ENCODE data around the gene SOX9.

The SOX9 gene

GRCh38 chr17:72162569-72162968, 41.7 kb downstream of the SOX9 start:
- ChIA-PET CTCF (no interaction called here), POLR2A (no interaction called here)
- no peaks in the 10 kb centered on the region for H3K4me1 ChIP-seq (ENCODE audit: control extremely low read depth in 1 of 4, control insufficient read depth in 4 of 4, insufficient read depth in 4 of 4, low read length in 3 of 4)
- no peaks in the 10 kb centered on the region for H3K36me3 ChIP-seq (ENCODE audit: control insufficient read depth in 4 of 4, insufficient read depth in 4 of 4, low read length in 3 of 4)
- H3K4me3 ChIP-seq (ENCODE audit: control insufficient read depth in 1 of 7, extremely low read depth in 1 of 7, insufficient read depth in 4 of 7, low read depth in 2 of 7, low read length in 6 of 7): no peak overlapping the region
- H3K27ac ChIP-seq (ENCODE audit: insufficient read depth in 1 of 2, low read depth in 1 of 2, low read length in 2 of 2, poor library complexity in 1 of 2, severe bottlenecking in 2 of 2): no peak overlapping the region
- no peaks in the 10 kb centered on the region for H3K27me3 ChIP-seq (replicated peaks in 2 of 5; ENCODE audit: control insufficient read depth in 4 of 5, insufficient read depth in 5 of 5, low read length in 4 of 5)
- WGBS (ENCODE audit: insufficient coverage): 100% methylated on average over 1 of the region's 2 CpGs
- no peak for DNase-seq
- peaks cover 0 to 2% (median 0%) of the 10 kb centered on the region in 5 experiments for H3K9me3 ChIP-seq (ENCODE audit: control extremely low read depth in 1 of 5, control insufficient read depth in 4 of 5, insufficient read depth in 2 of 5, low read depth in 1 of 5, low read length in 4 of 5)

- Histone ChIP-seq H3K9me3 (ENCODE audit: control extremely low read depth in 1 of 5, control insufficient read depth in 4 of 5, insufficient read depth in 2 of 5, low read depth in 1 of 5, low read length in 4 of 5) (peaks cover 0 to 2% (median 0%) of the 10 kb centered on the region in 5 experiments), H3K4me3 (ENCODE audit: control insufficient read depth in 1 of 7, extremely low read depth in 1 of 7, insufficient read depth in 4 of 7, low read depth in 2 of 7, low read length in 6 of 7) (no peak overlapping the region), H3K27ac (ENCODE audit: insufficient read depth in 1 of 2, low read depth in 1 of 2, low read length in 2 of 2, poor library complexity in 1 of 2, severe bottlenecking in 2 of 2) (no peak overlapping the region), H3K36me3 (ENCODE audit: control insufficient read depth in 4 of 4, insufficient read depth in 4 of 4, low read length in 3 of 4) (no peaks in the 10 kb centered on the region), H3K4me1 (ENCODE audit: control extremely low read depth in 1 of 4, control insufficient read depth in 4 of 4, insufficient read depth in 4 of 4, low read length in 3 of 4) (no peaks in the 10 kb centered on the region), H3K27me3 (replicated peaks in 2 of 5; ENCODE audit: control insufficient read depth in 4 of 5, insufficient read depth in 5 of 5, low read length in 4 of 5) (no peaks in the 10 kb centered on the region)
- 100% methylated on average over 2 of the region's 2 CpGs for WGBS (ENCODE audit: insufficient coverage)
- no peak for DNase-seq
- ChIA-PET POLR2A (no interaction called here), CTCF (no interaction called here)
Measured at GRCh38 chr17:72163474-72163873, 42.7 kb downstream of the SOX9 start.

GRCh38 chr17:72164158-72164739, 43.4 kb downstream of the SOX9 start:
- Histone ChIP-seq H3K27me3 (replicated peaks in 2 of 5; ENCODE audit: control insufficient read depth in 4 of 5, insufficient read depth in 5 of 5, low read length in 4 of 5) (no peaks in the 10 kb centered on the region), H3K36me3 (ENCODE audit: control insufficient read depth in 4 of 4, insufficient read depth in 4 of 4, low read length in 3 of 4) (no peaks in the 10 kb centered on the region), H3K4me3 (ENCODE audit: control insufficient read depth in 1 of 7, extremely low read depth in 1 of 7, insufficient read depth in 4 of 7, low read depth in 2 of 7, low read length in 6 of 7) (no peak overlapping the region), H3K9me3 (ENCODE audit: control extremely low read depth in 1 of 5, control insufficient read depth in 4 of 5, insufficient read depth in 2 of 5, low read depth in 1 of 5, low read length in 4 of 5) (peaks cover 0 to 2% (median 0%) of the 10 kb centered on the region in 5 experiments), H3K27ac (ENCODE audit: insufficient read depth in 1 of 2, low read depth in 1 of 2, low read length in 2 of 2, poor library complexity in 1 of 2, severe bottlenecking in 2 of 2) (no peak overlapping the region), H3K4me1 (ENCODE audit: control extremely low read depth in 1 of 4, control insufficient read depth in 4 of 4, insufficient read depth in 4 of 4, low read length in 3 of 4) (no peaks in the 10 kb centered on the region)
- 86% methylated on average over 1 of the region's 3 CpGs for WGBS (ENCODE audit: insufficient coverage)
- ChIA-PET POLR2A (no interaction called here), CTCF (no interaction called here)
- no peak for DNase-seq

GRCh38 chr17:72165192-72165866, 44.5 kb downstream of the SOX9 start:
- Histone ChIP-seq H3K4me1 (ENCODE audit: control extremely low read depth in 1 of 4, control insufficient read depth in 4 of 4, insufficient read depth in 4 of 4, low read length in 3 of 4) (no peaks in the 10 kb centered on the region), H3K4me3 (ENCODE audit: control insufficient read depth in 1 of 7, extremely low read depth in 1 of 7, insufficient read depth in 4 of 7, low read depth in 2 of 7, low read length in 6 of 7) (no peak overlapping the region), H3K36me3 (ENCODE audit: control insufficient read depth in 4 of 4, insufficient read depth in 4 of 4, low read length in 3 of 4) (no peaks in the 10 kb centered on the region), H3K9me3 (ENCODE audit: control extremely low read depth in 1 of 5, control insufficient read depth in 4 of 5, insufficient read depth in 2 of 5, low read depth in 1 of 5, low read length in 4 of 5) (peaks cover 0 to 2% (median 0%) of the 10 kb centered on the region in 5 experiments), H3K27me3 (replicated peaks in 2 of 5; ENCODE audit: control insufficient read depth in 4 of 5, insufficient read depth in 5 of 5, low read length in 4 of 5) (no peaks in the 10 kb centered on the region), H3K27ac (ENCODE audit: insufficient read depth in 1 of 2, low read depth in 1 of 2, low read length in 2 of 2, poor library complexity in 1 of 2, severe bottlenecking in 2 of 2) (no peak overlapping the region)
- 71% methylated on average over 8 of the region's 9 CpGs for WGBS (ENCODE audit: insufficient coverage)
- ChIA-PET CTCF (no interaction called here), POLR2A (no interaction called here)
- DNase-seq: no peak

GRCh38 chr17:72165867-72166439, 45.1 kb downstream of the SOX9 start:
- POLR2A ChIA-PET: no interaction called here
- DNase-seq: no peak
- CTCF ChIA-PET: no interaction called here
- H3K36me3 ChIP-seq (ENCODE audit: control insufficient read depth in 4 of 4, insufficient read depth in 4 of 4, low read length in 3 of 4): no peaks in the 10 kb centered on the region
- WGBS (ENCODE audit: insufficient coverage): 62% methylated on average over 10 of the region's 12 CpGs
- H3K27me3 ChIP-seq (replicated peaks in 2 of 5; ENCODE audit: control insufficient read depth in 4 of 5, insufficient read depth in 5 of 5, low read length in 4 of 5): peaks cover 0 to under 1% (median 0%) of the 10 kb centered on the region in 5 experiments
- no peak overlapping the region for H3K27ac ChIP-seq (ENCODE audit: insufficient read depth in 1 of 2, low read depth in 1 of 2, low read length in 2 of 2, poor library complexity in 1 of 2, severe bottlenecking in 2 of 2)
- H3K4me3 ChIP-seq (ENCODE audit: control insufficient read depth in 1 of 7, extremely low read depth in 1 of 7, insufficient read depth in 4 of 7, low read depth in 2 of 7, low read length in 6 of 7): no peak overlapping the region
- H3K9me3 ChIP-seq (ENCODE audit: control extremely low read depth in 1 of 5, control insufficient read depth in 4 of 5, insufficient read depth in 2 of 5, low read depth in 1 of 5, low read length in 4 of 5): peaks cover 0 to 2% (median 0%) of the 10 kb centered on the region in 5 experiments
- H3K4me1 ChIP-seq (ENCODE audit: control extremely low read depth in 1 of 4, control insufficient read depth in 4 of 4, insufficient read depth in 4 of 4, low read length in 3 of 4): no peaks in the 10 kb centered on the region

GRCh38 chr17:72167593-72167992, 46.8 kb downstream of the SOX9 start:
- no peak for DNase-seq
- Histone ChIP-seq H3K27ac (ENCODE audit: insufficient read depth in 1 of 2, low read depth in 1 of 2, low read length in 2 of 2, poor library complexity in 1 of 2, severe bottlenecking in 2 of 2) (no peak overlapping the region), H3K4me3 (ENCODE audit: control insufficient read depth in 1 of 7, extremely low read depth in 1 of 7, insufficient read depth in 4 of 7, low read depth in 2 of 7, low read length in 6 of 7) (no peak overlapping the region), H3K4me1 (ENCODE audit: control extremely low read depth in 1 of 4, control insufficient read depth in 4 of 4, insufficient read depth in 4 of 4, low read length in 3 of 4) (no peaks in the 10 kb centered on the region), H3K9me3 (ENCODE audit: control extremely low read depth in 1 of 5, control insufficient read depth in 4 of 5, insufficient read depth in 2 of 5, low read depth in 1 of 5, low read length in 4 of 5) (no peaks in the 10 kb centered on the region), H3K36me3 (ENCODE audit: control insufficient read depth in 4 of 4, insufficient read depth in 4 of 4, low read length in 3 of 4) (no peaks in the 10 kb centered on the region), H3K27me3 (replicated peaks in 2 of 5; ENCODE audit: control insufficient read depth in 4 of 5, insufficient read depth in 5 of 5, low read length in 4 of 5) (peaks cover 0 to 6% (median 0%) of the 10 kb centered on the region in 5 experiments)
- POLR2A ChIA-PET: no interaction called here
- CTCF ChIA-PET: no interaction called here
- 60% methylated on average over 1 of the region's 2 CpGs for WGBS (ENCODE audit: insufficient coverage)

GRCh38 chr17:72169823-72170222, 49.0 kb downstream of the SOX9 start:
- H3K27ac ChIP-seq (ENCODE audit: insufficient read depth in 1 of 2, low read depth in 1 of 2, low read length in 2 of 2, poor library complexity in 1 of 2, severe bottlenecking in 2 of 2): no peak overlapping the region
- ChIA-PET POLR2A (no interaction called here), CTCF (no interaction called here)
- peaks cover 0 to 9% (median 0%) of the 10 kb centered on the region in 5 experiments for H3K27me3 ChIP-seq (replicated peaks in 2 of 5; ENCODE audit: control insufficient read depth in 4 of 5, insufficient read depth in 5 of 5, low read length in 4 of 5)
- no peaks in the 10 kb centered on the region for H3K4me1 ChIP-seq (ENCODE audit: control extremely low read depth in 1 of 4, control insufficient read depth in 4 of 4, insufficient read depth in 4 of 4, low read length in 3 of 4)
- no peak for DNase-seq
- 78% methylated on average over 4 of the region's 4 CpGs for WGBS (ENCODE audit: insufficient coverage)
- H3K36me3 ChIP-seq (ENCODE audit: control insufficient read depth in 4 of 4, insufficient read depth in 4 of 4, low read length in 3 of 4): no peaks in the 10 kb centered on the region
- H3K9me3 ChIP-seq (ENCODE audit: control extremely low read depth in 1 of 5, control insufficient read depth in 4 of 5, insufficient read depth in 2 of 5, low read depth in 1 of 5, low read length in 4 of 5): no peaks in the 10 kb centered on the region
- H3K4me3 ChIP-seq (ENCODE audit: control insufficient read depth in 1 of 7, extremely low read depth in 1 of 7, insufficient read depth in 4 of 7, low read depth in 2 of 7, low read length in 6 of 7): no peak overlapping the region
